Right forelimb (tissue), 1 donor: ENCODE measurements around the gene SPRED1.

Experiments
- DNase-seq: peaks from one replicate; pipeline ENCODE4 v3.0.0-alpha.2; 2018

SPRED1 gene

DNA sequence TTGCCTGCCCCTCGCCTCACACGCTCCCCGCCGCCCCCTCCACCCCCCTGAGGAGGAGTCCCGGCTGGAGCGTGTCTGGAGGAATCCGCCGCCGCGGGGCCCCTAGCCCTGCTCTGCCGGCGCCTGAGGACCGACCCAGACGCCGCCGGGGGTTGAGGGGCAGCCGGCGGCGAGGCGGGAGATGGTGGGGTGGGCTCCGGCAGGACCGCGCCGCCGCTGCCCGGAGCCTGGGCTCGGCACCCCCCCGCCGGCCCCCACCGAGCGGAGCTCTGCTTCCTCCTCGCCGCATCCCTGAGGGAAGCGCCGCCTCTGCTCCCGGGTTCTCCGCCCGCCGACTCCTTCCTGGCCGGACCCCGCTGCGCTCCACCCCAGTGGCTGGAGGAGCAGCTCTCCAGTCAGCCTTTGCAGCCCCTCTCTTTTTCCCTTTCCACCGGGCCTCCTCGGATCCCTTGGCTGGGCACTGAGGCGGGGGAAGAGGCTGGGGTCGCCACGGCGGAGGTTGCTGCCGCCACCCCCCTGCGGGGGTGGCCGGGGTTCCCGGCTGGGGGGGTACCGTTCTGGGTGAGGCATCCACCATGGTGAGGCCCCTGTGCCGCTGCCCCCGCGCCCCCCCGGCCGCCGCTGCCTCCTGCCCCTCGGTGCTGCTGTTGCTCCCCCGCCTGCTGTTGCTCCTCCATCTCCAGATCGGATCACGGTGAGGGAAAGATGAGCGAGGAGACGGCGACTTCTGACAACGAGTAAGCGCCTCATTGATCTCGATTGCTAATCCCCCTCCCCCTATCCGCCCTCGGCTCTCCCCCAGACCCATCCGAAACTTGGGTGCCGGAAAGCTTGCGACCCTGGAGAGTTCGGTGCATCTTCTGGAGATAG is at the start of gene SPRED1:
SPRED1 (plus strand) TSS at position 356 of the 870 bp plus-strand sequence; CDS start at position 706, 350 bp downstream.
- peak; percentile 85 for DNase-seq

DNA sequence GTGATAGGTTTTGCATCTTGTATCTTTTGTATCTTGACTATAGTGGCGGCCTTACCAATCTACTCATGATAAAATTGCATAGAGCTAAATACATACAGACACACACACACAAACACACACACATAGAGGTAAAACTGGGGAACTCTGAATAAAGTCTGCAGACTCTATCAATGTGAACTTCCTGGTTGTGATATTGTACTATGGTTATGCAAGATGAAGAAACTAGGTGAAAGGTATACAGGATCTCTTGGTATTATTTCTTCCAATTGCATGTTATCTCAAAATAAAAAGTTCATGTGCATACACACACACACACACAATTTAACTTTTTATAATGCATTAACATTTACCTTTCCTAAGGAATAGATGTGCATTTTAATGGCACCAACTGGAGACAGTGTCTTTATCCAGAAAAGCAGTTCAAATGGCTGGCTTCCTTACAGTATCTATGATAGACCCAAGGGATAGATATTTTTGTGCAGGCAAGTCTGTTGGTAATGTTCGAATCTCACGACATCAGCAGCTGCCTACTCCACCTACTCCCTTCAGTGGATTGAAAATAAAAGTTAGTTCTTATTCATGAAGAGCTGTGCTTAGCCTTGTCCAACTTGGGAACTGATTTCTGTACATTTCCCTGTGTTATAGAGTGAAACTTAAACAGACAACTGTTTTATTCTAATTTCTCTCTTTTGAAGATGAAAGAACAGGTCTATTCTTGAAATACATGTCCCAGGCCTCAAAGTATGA is 46.9 kb upstream of the SPRED1 start:
- no peak for DNase-seq

DNA sequence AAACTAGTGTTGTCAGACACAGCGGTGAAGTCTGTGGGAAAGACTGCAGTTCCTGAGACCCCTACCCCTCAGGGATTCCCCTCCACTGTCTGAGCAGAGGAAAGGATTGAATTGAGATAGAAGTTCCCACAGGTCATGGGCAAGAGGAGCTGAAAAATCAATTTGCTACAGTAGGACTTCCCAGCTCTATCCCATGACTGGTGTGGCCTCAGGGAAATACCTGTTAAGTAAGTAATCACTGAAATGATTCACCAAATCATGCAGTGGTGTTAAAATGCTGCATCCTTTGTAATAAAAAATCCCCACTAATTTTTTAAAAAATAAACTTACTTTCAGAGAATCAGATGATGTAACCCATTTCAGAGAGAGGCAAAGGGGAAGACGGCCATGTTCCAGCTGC is 45.0 kb upstream of the SPRED1 start:
- no peak for DNase-seq

DNA sequence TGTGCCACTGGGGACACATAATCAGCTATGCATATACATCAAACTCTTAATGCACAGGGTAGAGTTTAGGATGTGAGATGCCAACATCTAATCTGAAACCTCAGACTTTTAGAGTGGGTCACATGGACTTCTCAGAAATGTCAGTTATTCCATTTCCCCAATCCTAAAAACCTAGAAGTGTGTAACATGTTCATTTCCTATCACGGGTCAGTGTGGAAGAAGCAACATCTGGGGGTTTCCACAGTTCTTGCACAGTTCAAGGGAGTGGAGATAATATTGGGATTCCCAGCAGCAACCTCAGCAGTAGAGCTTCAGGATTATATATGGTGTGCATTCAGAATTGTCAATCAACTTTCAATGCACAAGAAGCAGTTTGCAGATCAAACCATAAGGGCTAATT is 44.4 kb upstream of the SPRED1 start:
- DNase-seq = no peak

DNA sequence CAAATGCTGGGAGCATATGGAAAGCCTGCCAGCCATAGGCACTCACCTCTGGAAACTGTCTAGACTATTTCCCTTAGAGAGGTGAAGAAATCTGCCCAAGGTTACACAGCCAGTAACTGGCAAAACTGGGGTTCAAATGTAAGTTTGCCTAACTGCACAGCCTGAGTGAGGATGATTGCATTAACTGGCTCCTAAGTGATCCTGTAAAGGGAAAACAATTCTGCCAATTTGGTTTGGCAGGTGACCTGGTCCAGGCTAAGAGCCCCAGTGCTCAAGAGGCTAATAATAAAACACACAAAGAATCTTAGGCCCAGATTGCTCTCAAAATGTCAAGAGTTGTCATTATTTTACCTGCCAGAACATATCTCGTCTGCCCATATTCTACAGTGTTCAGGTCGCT is 43.9 kb upstream of the SPRED1 start:
- no peak for DNase-seq

DNA sequence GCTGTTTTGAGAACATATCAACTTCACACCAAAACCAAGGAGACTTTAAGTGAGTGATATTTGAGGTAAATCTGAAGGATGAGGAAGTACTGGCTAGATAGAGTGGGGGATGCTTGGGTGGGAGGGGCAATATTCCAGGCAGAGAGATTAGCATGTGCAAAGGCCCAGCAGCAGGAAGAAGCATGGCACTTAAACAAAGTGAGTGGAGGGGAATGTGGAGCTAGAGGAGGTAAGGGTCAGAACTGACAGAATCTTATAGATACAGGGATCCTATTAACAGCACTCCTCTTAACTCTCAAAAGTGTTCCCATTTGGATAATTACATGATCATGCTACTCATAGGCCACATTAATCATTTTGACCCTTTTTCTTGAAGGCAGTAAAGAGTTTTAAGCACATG is 41.4 kb upstream of the SPRED1 start:
- DNase-seq = no peak

DNA sequence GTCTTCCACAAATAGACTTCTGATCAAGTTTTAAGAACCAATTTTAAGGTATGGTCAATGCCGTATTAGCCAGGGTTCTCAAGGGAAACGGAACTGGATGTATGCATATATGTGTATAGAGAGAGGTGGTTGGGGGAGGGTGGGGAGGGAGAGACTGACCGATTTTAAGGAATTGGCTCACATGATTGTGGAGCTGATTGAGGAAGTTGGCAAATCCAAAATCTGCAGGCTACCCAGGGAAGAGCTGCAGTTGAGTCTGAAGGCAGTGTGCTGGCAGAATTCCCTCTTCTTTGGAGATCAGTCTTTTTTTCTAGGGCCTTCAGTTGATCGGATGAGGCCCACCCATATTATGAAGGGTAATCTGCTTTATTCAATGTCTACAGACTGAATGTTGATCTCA is 40.8 kb upstream of the SPRED1 start:
- DNase-seq = no peak

DNA sequence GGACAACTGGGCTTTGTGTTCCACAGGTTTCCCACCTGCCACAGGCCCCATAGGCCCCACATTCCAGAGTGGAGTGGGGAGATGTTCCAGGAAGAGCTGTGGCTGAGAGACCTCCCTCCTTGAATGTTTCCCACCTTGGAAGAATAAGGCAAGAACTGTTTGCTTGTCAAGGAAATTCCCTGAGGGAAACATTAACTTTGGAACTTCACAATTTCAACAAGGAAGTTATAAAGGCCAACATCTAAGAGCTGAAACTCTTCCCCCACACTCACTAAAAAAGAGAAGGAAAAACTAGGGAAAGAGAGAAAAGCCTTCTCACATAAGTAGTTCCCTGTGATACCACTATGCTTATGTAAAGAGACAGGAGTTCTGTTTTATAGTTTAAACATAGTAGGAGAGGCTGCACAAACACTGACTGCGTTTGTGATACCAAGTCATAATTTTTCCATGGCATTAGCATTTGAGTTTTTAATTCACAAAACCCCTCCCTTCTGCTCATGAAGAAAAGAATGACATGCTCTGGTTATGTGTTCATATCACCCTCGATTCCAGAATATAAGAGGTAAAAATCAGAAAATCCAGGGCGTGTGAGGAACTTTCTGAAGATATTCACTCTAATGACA is 39.8 kb upstream of the SPRED1 start:
- DNase-seq = no peak

DNA sequence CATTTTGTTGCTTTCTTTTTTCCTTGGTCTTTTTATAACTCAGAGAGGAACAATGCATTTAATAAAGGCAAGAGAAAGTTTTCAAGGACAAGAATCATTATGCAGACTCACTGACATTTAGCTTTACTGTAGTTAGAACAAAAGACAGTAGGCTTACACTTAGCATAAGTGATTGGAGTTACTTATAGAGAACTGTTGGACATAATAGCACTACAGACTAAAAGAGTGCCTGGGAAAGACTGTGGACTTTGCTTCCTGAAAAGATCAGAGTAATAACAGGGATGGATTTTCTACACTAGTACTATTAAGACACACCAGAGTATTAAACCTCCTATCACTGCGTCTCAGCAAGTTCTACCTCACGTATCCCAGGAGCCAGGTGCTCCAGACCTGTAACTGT is 39.3 kb upstream of the SPRED1 start:
- DNase-seq = no peak

DNA sequence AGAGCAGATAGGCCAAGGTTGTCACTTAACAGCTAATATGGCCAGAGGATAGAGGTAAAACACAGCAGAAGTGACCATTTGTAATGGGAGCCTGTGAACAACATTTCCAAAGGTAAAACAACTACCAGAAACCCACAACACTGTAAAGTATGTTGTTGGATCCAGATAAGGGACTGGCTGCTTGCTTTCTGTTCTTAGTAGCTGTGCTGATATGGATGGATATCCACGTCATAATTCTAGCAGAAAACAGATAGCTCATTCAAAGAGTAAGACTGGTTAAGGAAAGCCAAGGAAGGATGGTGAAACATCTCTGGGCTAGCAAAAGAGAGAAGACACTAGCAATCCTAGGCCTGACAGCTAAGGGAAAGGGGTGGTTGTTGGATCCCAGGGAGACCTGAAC is 36.9 kb upstream of the SPRED1 start:
- no peak for DNase-seq

DNA sequence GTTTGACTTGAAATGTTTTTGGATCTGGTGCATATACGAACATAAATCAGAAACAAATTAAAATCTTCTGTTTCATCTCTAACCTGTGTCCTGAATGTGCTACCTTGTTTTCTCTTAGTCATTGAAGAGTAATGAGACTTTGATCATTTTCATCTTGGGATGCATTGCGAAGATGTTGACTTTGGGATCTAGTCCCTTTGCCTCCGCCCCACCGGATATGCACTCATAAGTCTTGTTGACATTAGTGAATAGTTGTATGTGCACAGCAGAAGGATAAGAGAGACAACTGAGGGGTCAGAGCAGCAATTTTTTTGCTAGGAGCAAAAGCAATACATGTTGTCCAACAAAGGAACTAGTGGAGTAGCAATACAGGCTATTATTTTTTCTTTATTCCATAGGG is 35.9 kb upstream of the SPRED1 start:
- no peak for DNase-seq

DNA sequence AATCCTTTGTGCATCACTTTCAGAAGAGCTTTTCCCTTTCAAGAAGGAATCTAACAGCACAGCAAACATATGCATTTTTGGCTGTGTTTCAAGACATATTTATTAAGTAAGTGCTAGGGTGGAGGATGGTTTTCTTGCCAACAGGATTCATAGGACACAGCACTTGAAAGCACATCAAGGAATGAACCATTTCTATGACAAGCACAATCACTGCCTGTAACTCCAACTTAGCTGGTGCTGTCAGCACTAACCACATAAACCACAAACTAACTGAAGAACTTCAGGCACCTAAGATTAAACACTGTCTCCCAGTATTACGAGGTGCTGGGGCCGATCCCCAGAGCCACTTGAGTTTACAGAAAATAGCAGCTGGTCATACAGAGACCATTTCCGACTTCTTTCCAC is 35.4 kb upstream of the SPRED1 start:
- peak; percentile 52 for DNase-seq

DNA sequence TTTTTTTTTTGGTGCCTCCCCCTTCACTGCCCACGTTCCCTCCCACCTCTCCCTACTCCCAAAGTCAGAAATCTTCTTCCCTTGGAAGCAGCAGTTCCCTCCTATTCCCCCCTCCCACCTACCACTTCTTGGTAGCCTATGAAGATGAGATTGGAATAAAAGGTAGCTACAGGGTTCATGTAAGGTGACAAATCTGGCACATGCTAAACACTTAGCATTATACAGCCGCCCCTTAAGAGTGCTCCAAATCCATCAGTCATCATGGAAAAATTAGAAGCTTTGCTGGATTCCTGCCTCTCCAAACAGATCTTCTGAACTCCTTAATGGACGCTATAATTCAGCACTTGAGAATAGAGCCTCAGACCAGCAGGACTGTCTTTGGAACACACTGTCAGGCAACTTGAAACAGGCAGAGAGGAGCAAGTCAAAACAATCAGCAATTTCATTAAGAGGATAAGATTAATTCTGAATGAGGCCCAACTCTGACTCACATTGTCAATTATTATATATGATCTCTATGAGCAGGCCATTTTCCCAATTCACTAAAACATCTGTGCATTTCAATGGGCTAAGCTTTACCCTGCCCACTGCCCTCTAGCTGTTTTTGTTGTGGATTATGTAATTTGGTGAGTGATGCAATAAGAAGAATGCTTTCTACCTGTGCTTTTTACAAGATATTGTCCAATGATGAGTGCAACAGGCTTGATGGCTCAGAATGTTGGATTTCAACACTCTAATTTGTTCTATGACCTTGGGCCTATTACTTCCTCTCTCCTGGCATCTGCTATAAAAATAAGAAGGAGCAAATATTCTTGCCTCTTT is 34.6 kb upstream of the SPRED1 start:
- DNase-seq = peak; percentile 49

DNA sequence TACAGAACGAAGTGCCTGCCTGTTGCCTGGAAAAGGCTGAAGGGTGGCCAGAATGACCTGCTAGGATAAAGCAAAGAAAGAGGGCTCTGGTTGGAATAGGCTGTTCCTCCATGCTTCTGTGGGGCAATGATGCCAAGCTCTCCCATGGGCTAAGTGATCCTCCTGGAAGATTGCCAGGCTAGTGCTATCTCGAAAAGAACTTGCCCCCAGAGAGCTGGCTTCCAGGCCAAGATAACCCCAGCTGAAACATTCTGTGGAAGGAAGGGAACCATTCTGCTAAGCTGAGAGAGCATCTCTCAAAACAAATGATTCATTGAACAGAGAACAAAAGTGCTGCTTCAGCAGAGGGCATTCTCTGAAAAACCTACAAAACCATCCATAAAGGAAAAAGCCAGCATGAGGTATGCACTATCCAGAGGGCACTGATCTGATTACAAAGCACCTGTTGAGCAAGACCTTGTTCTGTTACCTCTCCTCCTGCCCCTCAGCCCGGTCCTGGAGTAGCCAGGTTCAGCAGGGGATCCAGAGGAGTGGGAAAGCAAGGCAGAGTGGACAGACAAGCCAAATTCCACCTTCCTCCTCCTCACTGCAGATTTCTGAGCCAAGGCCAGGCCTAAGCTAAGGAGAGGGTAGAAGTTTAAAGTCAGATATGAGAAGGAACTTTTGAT is 31.9 kb upstream of the SPRED1 start:
- no peak for DNase-seq

DNA sequence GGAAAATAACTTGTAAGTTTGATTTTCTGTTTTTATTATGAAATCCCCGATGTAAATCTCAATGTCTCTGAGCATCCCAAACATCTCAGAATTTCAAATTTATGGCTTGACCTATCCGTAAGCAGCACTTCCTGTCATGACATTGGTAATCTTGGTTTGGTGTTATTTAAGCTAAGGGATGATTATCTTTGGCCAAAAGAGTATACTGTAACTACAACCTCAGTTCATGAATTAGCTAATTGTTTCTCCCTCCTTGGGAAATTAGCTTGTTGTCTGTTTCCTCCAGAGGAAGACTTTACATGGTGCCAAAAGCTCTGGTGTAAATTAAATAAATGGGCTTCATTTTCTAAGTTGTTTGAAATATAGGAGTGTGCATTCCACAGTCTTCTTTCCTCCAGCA is 28.1 kb upstream of the SPRED1 start:
- no peak for DNase-seq

DNA sequence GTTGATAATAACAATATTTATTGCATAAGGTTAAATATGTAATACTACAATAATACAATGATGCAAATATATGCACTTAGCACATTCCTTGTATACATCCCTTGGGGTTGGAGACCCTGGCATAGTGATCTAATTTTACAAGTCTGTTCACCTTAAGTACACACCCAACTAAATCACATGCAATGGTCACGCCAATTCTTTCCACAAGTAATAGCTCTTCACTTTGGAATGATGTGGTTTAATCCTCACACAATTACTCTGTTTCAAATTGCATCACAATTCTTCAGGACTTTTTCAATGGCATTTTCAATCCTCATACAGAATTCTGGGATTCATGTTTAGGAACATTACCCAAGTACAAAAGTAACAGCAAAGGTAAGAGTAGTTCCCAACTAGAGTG is 27.3 kb upstream of the SPRED1 start:
- no peak for DNase-seq

DNA sequence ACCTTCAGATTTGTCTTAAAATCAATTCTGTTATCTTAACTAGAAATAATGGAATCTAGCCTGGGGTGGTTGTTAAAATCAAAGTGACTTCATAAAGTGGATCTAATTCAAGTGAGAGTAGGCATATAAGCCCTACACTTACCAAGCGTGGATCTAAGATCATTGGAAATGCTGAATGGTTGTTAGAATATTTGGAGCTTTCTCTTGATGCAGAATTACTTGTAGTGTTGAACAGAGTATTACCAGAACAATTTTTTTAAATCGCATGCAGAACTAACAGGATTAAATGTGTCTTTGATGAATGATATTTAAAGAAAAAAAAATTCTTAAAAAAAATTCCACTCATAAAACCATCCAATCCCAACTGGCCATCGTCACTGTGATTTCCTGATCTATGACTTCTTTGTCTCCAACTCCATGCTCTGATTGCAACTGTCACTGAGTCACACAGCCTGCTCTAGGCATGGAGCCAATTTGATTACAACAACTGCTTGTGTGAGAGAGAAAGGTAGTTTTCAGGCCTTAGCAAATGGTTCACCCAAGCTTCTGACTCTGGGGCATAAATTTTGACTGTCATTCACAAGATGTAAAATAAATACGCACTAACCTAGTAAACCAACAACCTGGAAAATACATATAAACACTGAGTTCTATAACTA is 25.9 kb upstream of the SPRED1 start:
- no peak for DNase-seq

DNA sequence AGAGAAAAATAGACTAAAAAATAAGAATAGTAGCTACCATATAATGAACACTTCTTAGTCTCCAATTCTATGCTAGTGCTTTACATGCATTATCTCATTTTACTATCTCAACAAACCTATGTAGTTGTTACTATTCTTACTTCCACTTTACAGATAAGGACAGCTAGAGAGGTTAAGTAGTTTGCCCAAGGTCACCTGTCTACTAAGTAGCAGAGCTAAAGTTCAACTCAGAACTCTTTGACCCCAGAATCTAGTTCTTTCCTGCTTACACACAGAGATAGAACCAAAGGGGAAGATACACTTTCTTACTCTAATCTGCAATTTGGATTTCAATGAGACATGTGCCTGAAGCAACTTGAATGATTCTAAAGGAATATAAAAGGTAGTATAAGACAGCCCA is 24.7 kb upstream of the SPRED1 start:
- DNase-seq = no peak

DNA sequence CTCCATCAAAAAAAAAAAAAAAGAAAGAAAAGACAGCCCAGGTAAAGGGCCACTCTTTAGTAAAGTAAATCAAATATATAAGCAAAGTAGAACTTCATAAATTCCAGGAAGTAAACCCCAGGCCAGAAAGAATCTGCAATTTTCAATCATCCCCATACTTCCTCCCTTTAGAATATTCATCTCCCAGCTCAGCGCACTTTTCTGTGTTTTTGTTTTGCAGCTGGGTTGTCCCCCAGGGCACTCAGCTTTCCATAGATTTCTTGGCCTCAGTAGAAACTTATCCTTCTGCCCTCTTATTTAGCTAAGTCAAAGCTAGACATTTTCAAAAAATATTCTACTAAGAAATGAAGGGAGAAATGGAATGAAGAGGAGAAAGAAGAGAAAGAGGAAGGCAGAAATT is 24.0 kb upstream of the SPRED1 start:
- no peak for DNase-seq

DNA sequence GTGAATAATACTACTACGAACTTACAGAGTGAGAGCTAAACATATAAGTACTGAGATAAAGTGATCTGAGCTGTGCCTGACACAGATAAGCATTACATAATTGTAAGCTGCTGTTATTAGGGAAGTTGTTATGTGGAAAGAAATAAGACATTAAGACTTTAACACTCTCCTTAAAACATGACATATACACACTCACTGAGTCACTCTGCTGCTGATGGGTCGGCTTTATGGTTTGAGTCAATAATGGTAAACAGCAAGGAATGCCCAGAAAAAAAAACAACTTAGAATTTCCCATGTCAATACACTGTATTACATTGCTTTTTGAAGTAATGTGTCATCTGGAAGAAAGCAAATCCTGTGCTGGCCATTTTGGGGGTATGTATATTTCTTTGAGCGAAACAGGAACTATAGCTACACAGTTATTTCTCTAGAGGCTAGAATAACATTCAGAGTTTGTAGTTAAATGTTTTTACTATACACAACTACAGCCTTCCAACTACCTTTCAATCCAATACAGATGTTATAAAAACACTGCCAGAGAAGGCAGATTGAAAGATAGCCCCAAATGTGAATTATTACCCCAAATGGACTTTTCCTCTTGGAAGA is 22.8 kb upstream of the SPRED1 start:
- no peak for DNase-seq

DNA sequence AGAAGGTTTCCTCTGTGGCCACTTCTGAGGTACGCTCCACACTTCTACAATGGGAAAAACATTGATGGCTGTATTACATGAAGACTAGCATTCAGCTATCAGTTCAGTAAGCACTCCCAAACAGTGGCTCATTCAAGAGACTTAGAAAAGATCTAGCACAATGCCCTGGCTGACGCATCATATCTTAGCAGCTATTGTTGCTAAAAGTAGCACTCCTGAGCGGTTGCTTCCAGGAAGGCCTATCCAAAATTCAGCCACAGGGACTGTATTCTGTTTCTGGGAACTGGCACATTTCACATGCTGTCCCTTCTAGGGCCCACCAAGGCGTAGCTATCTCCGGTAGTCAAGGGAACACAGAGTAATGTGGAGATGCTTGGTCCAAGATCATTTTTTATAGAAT is 21.2 kb upstream of the SPRED1 start:
- no peak for DNase-seq
